GM19193 (cell line): Measurements from ENCODE around the gene ACSM6.

Experiments used
- POLR2A ChIP-seq: IDR thresholded peaks from 4 replicates; pipeline ENCODE4 v1.6.1; 2011; ENCODE audit not compliant: insufficient read depth, insufficient read length; ENCODE audit errors: extremely low read depth

Gene ACSM6

DNA sequence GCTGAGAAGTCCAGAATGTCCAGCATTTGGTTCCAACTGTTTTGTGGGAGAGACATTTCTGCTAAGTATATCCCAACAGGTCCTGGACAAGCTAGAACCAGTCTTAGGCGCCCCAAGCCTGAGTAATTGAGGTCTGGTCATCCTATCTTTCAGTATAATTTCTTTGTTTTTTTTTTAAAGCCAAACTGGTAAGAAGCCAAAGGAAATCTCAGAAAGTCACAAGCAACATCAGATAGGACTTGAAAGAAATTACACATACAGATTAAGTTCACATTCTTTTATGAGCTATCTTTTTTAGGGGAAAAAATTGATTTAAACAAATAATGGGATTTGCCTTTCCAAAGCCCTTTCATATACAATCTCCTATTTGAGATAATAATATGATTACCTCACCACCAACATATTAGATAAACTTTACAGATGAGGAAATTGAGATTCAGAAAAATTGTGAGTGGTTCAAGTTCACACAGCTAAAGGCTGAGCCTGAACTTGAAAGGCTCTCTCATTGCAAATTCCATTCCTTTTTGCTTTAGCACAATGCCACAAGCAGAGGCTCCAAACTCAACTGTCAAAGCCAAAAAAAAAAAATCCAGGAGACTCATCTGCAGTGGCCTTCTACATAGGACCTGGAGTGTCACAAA is 81.8 kb downstream of the ACSM6 start:
- TF ChIP-seq POLR2A, result no peak

DNA sequence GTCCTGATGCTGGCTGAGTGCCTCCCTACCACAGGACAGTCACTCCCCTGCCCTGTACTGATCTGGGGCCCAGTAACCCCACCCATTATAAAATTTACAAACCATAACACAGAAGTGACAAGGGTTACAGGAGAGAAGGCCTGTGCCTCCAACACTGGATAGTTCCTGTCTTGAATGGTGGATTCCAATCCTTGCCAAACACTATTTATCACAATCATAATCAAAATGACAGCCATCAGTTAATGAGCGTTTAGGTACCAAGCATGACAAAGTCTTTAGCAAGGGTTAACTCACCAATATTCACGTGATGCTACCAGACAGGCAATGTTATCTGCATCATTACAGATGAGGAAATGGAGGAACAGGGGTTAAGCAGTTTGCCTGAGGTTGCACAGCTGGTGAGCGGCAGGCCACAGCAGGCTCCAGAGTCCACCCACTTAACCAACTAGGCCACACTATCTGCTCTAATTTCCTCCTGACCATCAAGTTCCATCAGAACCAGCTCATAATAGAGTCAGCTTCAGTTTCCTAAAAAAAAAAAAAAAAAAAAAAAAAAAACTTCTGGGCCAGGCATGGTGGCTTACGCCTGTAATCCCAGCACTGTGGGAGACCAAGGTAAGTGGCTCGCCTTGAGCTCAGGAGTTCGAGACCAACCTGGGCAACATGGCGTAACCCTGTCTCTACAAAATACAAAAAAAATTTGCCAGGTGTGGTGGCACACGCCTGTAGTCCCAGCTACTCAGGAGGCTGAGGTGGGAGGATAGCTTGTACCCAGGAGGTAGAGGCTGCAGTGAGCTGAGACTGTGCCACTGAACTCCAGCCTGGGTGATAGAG is 82.5 kb downstream of the ACSM6 start:
- no peak for TF ChIP-seq POLR2A

DNA sequence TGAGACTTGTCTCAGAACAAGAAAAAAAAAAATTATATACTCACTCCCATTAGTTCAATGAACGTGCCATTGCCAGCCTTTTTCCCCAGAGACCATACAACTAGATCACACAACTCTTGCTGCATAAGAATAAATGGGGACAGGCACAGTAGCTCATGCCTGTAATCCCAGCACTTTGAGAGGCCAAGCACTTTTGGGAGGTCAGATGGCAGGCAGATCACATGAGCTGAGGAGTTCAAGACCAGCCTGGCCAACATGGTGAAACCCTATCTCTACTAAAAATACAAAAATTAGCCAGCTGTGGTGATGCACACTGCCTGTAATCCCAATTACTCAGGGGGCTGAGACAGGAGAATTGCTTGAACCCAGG is 83.1 kb downstream of the ACSM6 start:
- no peak for TF ChIP-seq POLR2A

DNA sequence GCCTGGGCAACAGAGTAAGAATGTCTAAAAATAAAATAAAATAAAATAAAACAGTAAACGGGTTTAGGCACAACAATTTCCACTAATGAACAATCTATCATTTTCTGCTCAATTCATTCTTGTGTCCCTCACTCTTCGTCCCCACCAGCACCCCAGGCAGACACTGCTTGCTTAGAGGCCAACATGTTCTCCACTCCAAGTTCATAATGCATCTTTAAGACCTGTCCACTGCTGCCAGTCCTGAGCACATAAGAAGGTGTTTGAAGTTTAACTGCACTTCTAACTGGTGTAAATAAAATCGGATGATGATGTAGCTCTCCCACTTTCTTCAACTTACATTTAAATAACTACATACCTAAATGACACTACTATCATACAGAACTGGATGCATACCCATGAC is 83.6 kb downstream of the ACSM6 start:
- no peak for TF ChIP-seq POLR2A
